Fibroblast of skin of scalp (primary cell): ENCODE data around the gene KIAA1958.

Experiments used
- DNase-seq: peaks from one replicate; pipeline ENCODE4 v3.0.0-alpha.2; 2013

The KIAA1958 gene

GRCh38 chr9:112605963-112606699, 119.5 kb downstream of the KIAA1958 start:
- no peak for DNase-seq

DNA sequence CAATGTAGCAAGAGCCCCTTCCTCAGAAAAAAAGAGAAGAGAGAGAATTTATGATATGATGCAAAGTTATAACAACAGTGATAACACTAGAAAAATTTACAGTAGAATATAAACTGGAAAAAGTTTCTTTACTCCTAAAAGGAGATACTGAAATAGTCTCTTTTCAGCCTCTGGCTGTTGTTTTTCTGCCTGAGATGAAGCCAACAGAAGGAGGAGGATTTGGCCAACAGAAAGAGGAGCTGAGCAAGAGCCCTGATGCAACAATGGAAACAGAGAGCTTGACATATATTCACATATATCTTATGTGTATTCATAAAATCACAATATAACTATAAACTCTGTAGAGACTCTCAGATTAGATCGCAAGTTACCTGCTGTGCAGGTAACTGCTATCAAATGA, 122.2 kb downstream of the KIAA1958 start:
- no peak for DNase-seq

DNA sequence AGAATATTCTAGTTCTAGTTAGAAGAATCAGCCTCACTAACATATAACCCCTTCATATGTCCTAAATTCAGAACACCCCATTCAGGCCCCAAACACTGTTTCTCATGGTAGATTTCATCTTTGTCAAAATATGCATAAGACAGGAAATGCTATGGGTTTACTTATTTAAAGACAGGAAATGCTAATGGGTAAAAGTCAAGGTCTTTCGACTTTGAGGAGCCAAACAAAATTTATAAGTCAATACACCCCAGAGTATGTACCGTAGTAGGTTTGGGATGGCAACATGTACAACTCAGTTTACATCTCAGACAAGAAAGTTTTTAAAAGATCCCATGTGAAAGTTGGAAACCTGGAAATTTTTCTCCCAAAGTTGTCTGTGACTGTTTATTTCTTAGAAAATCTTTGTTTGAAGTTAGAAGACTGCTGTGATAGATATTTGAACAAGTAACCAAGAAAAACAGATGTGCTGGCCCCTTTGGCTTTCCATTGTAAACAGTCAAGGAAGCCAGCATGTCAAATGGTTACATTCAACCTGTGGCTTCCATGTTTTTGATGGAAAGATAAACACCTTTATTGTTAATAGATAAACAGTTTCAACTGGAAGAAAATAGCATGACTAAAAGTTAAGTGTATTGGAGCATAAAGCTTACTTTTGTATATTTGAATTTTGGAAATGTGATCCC, 129.1 kb downstream of the KIAA1958 start:
- no peak for DNase-seq

GRCh38 chr9:112617371-112617770, 130.7 kb downstream of the KIAA1958 start:
- DNase-seq = no peak

GRCh38 chr9:112618385-112619009, 131.9 kb downstream of the KIAA1958 start:
- no peak for DNase-seq

DNA sequence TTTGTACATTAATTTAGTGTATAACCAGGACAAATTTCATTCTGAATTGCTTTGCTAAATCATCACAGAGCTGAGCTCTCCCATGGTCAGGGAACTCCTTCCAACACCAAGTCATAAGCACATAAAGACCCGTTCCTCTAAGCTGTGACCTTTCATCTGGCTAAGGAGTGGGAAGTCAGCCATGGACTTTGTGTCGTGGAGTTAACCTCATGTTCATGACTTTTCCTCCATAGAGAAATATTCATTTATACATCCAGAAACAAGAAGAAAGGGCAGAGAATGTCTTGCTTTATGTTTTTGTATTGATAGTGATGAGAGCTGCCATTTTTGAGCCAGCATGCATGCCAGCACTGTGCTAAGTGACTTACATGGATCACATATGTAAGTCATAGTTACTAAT, 133.8 kb downstream of the KIAA1958 start:
- DNase-seq = no peak

- DNase-seq = no peak
These were observed 134.5 kb downstream of the KIAA1958 start for GRCh38 chr9:112621018-112621655.

- no peak for DNase-seq
These were observed 136.6 kb downstream of the KIAA1958 start for GRCh38 chr9:112623198-112623597.

DNA sequence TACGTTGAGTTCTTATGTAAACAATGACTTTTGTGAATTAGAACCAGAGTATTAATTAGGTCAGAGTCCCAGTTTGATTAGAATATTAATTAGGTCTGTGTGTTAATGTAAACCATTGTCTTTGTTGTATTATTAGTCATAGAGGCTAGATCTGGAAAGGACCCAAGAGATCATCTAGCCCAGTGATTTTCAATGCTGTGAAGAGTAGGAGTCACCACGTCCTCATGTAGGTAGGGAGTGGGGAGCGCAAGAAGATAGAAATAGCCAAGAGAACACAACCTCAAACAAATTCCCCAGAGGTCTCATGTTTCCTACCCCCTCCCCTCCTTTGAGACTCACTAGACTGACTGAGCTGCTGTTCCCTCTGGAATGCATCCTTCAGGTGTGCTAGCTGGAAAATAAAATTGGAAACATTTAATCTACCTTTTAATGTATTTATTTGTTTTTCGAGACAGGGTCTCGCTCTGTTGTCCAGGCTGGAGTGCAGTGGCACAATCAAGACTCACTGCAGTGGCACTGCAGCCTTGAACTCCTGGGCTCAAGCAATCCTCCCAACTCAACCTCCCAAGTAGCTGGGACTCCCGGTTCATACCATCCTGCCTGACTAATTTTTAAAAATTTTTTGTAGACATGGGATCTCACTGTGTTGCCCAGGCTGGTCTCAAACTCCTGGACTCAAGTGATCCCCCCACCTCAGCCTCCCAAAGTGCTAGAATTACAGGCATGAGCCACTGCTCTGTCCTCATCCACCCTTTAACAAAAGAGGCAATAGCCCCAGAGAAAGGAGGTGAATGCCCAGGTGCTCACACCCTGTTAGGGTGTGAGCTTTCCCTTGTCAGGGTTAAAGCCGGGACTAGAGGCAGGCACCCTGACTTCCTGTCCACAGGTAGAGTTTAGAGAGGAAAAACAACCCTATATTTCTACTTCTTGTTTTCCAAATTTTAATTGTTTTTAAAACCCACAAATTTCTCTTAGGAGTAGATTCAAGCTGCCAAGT, 138.4 kb downstream of the KIAA1958 start:
- DNase-seq = no peak

DNA sequence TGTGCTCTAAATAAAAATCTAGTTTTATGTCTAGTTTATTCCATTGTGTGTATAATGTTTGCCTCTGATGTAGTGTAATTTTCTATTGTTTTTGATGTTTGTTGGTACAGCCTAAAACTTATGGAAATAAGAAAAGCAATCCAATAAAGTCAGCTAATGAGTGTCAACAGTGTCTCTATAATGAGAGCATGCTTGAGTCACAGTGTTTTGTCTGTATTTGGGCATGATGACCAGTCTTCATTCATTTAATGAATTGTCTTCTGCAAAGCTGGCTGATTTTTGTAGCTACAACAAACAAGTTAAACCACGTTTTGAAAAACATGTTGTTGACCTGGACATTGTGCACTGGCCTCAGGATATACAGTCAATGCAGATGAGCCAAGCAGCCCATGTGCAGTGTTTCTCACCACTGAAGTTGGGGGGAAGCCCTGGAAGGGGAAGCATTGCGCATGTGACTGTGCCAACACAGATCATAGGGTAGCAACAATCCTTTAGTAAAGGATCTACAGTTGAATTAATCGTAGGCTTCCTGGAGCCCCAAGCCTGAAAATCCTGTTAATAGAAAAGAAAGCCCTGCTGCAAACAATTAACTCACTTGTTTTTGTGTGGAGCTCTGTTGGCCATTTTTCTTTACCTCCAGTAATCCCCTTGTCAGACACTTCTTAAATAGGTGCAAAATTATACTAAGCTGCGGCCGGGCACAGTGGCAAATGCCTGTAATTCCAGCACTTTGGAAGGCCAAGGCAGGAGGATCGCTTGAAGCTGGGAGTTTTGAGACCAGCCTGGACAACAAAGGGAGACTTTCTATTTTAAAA, 143.3 kb downstream of the KIAA1958 start:
- DNase-seq = no peak

GRCh38 chr9:112631313-112632070, 144.9 kb downstream of the KIAA1958 start:
- no peak for DNase-seq

- DNase-seq = no peak
These were observed 153.7 kb downstream of the KIAA1958 start for GRCh38 chr9:112640311-112640710.

GRCh38 chr9:112642126-112642525, 155.5 kb downstream of the KIAA1958 start:
- no peak for DNase-seq

DNA sequence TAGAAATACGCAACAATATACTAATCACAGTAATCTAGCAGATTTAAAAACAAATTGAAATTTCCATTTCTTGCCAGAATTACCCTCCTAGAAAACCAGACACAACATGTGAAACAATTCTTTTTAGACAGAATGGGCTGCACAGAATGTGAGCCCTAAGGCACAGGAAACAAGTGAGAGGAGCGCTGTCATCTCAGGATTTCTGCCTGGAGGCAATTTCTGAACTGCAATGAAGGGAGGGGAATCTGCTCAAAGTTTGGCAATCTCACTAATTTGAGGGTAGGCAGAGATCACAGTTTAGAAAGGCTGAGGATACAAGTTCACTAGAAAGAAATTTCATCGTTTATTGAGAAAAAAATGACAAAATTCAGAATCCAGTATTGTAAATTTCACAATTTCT, 161.0 kb downstream of the KIAA1958 start:
- DNase-seq = no peak

DNA sequence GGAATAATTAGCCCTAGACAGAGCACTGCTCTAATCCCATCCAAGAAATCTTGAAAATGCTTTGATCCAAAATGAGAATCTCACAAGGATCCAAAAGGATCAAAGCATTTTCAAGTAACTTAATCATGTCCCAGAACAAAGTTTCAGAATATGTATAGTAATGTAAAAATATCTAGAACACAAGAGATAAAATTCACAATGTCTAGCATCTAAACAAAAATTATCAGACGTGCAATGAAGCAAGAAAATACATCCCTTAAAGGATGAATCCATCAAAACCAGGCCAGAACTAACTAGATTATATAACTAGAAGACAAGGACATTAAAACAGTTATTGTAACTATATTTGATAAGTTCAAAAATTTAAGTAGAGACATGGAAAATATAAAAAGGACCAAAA, 162.0 kb downstream of the KIAA1958 start:
- DNase-seq = no peak

- DNase-seq = no peak
These were observed 167.7 kb downstream of the KIAA1958 start for GRCh38 chr9:112654282-112654681.

DNA sequence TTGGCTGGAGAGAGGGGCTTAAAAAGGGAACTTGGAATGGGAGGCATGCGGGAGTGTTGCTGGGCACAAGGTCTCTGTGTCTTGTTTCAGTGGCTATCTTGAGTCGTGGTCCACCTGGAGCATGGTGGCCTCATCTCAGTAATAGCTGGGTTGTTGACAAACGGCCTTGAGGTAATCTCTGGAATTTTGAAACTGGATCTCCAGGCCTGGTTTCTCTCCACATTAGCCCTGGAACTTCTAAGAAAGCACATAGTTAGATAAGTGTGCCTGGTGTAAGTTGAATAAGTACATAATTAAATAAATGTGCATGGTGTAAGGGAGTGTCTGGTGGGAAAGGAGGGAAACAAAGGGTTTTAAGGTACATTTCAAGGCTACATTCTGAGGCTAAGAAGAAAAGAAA, 169.0 kb downstream of the KIAA1958 start:
- DNase-seq = no peak

DNA sequence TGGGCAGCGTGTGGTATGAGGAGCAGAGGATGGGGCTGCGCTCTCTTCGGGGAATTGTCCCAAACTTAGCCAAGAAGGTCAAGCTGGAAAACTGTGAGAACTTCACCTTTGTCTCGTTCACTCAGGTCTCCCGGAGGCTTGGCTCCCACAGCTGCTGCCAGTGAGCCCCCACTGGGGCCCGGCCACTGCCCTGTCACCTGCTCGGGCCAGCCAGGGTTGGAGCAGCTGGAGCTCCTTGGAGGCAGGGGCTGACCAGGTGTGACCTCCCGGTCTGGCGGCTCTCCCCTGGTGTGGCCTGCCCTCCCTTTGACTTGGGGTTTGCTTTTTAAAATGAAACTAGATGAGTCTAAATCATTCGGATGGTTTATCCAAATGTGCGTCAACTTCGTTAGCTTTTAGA, 173.3 kb downstream of the KIAA1958 start:
- DNase-seq = no peak

- no peak for DNase-seq
These were observed 177.1 kb downstream of the KIAA1958 start for GRCh38 chr9:112663681-112664080.

DNA sequence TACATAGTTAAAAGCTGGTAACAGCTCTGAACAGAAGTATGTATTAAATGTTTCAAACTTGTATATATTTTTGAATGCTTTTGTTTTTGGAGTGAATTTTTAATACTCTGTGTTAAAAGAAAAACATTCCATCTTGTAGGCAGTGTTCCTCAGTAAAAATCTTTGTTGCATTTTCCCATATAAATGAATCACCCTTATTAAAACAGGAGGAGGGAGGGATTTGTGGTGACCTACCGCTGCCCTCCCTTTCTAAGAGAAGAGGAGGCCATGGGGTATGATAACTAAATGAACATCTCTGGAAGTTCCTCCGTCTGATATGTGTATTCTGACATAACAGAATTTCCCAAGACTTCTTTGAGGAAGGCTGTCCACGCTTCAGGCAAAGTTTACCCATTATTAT, 177.9 kb downstream of the KIAA1958 start:
- peak; percentile 54 for DNase-seq
